ENCODE measurements around the gene SLC7A6OS. TPM values are rescaled to one million over a fixed set of nuclear protein-coding genes. Genes with fewer than 3 reads are reported as not detected.

Gene SLC7A6OS
- total RNA-seq, 1 experiment from 2014 or later = 24.5 TPM

- Mint-ChIP-seq H3K27me3 (ENCODE audit: low read depth) (no peaks in the 10 kb centered on the region), H3K36me3 (ENCODE audit: insufficient read depth in 1 of 3, low read depth in 3 of 3) (peaks cover 9 to 55% (median 51%) of the 10 kb centered on the region in 3 experiments; a peak in 6 of 7 replicates), H3K4me3 (no peak overlapping the region), H3K4me1 (0 out of 4 replicates have a peak, but pooled peaks cover 0 to 2% of the 10 kb centered on the region in 2 experiments), H3K27ac (no peak overlapping the region), H3K9me3 (no peaks in the 10 kb centered on the region)
- Histone ChIP-seq H3K23me2 (ENCODE audit: insufficient read length, low read depth, low read length, poor library complexity, severe bottlenecking) (no peaks in the 10 kb centered on the region), H2AFZ (ENCODE audit: low read length) (no peak overlapping the region), H2BK12ac (ENCODE audit: insufficient read length, low read depth, low read length) (no peak overlapping the region), H3K27me3 (ENCODE audit: insufficient read depth, low read length) (no peaks in the 10 kb centered on the region), H3K14ac (ENCODE audit: insufficient read depth, low read length) (no peak overlapping the region), H3K4me1 (ENCODE audit: insufficient read depth, low read length) (no peaks in the 10 kb centered on the region), H3T11ph (ENCODE audit: low read length) (no peak overlapping the region), H4K20me1 (ENCODE audit: control insufficient read depth, insufficient read depth, insufficient read length) (no peaks in the 10 kb centered on the region), H2BK5ac (ENCODE audit: insufficient read length, low read length) (no peak overlapping the region), H4K8ac (replicated peaks; ENCODE audit: insufficient read length, low read depth, low read length) (no peak overlapping the region), H3K56ac (ENCODE audit: insufficient read length, low read depth, low read length) (no peak overlapping the region), H3K18ac (ENCODE audit: insufficient read length, low read depth, low read length) (no peak overlapping the region), H2BK120ac (ENCODE audit: low read depth, low read length, poor library complexity, severe bottlenecking) (no peak overlapping the region), H4K91ac (ENCODE audit: insufficient read length, low read depth, low read length) (no peak overlapping the region), H3K9me3 (ENCODE audit: control insufficient read depth, low read depth, low read length) (no peaks in the 10 kb centered on the region), H2AK5ac (ENCODE audit: insufficient read length, low read length) (no peak overlapping the region), H3K9ac (ENCODE audit: extremely low read depth, insufficient read length, low read length) (no peak overlapping the region), H3K4me2 (ENCODE audit: insufficient read depth, insufficient read length, low read length) (no peak overlapping the region), H3K27ac (ENCODE audit: insufficient read length, low read depth, low read length) (no peak overlapping the region), H3K79me2 (ENCODE audit: insufficient read depth, low read length) (no peaks in the 10 kb centered on the region), H2BK15ac (ENCODE audit: low read depth, low read length) (no peak overlapping the region), H3K79me1 (ENCODE audit: insufficient read depth, low read depth, low read length, poor library complexity, severe bottlenecking) (no peaks in the 10 kb centered on the region), H3K4ac (ENCODE audit: low read depth, low read length) (no peak overlapping the region), H3K23ac (ENCODE audit: insufficient read length, low read depth, low read length) (no peak overlapping the region), H2BK20ac (ENCODE audit: low read depth, low read length, poor library complexity, severe bottlenecking) (no peak overlapping the region), H4K5ac (ENCODE audit: insufficient read length, low read depth, low read length) (no peak overlapping the region)
- DNase-seq = no peak
- no CpG with 5 or more reads among the region's 9 CpGs for WGBS (ENCODE audit: extremely low coverage, insufficient read length, low lambda C conversion rate)
- TF ChIP-seq CTCF (conservative IDR thresholded peaks at IDR 0.05) = no peak
These were observed 44.1 kb upstream of the SLC7A6OS start for GRCh38 chr16:68354816-68355215.
